ENCODE data around the gene POLD3.

The POLD3 gene, protein sequence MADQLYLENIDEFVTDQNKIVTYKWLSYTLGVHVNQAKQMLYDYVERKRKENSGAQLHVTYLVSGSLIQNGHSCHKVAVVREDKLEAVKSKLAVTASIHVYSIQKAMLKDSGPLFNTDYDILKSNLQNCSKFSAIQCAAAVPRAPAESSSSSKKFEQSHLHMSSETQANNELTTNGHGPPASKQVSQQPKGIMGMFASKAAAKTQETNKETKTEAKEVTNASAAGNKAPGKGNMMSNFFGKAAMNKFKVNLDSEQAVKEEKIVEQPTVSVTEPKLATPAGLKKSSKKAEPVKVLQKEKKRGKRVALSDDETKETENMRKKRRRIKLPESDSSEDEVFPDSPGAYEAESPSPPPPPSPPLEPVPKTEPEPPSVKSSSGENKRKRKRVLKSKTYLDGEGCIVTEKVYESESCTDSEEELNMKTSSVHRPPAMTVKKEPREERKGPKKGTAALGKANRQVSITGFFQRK

DNA sequence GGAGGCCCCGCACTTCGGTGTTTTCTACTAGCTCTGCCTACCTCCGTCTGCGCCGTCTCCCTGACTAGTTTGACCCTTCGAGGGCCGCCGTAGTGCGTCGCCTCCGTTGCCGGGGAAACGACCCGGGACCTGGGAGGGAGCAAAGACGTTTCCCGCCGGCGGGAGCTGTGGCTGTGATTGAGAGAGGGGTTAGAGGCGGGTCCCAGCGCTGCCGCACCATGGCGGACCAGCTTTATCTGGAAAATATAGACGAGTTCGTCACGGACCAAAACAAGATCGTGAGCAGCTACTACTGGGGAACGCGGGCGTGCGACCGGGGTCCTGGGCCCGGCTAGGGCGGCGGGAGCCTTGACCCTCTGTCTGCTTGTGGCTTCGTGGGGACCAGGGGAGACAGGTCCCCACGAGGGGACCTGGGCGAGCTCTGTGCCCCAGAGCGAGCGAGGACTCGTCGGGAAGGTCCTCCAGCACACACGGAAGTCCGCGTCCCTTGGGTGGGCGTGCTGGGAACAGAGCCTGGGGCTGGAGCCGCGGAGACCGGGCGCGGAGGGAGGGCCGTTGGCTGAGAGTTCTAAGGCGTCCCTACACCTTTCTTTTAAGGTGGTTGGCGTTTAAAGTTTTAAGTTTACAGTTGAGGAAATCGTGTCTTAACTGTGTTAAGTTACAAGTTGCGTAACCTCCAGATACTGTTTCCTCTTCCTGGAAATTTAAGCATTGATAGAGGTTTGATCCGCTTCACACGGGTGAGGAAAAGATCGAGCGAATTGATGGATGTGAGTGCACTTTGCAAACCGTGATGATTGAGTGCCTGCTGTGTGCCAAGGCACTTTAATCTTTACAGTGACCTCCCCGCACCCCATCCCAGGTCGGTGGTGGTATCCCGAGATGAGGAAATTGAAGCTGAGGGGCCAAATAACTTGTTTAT is at the start of gene POLD3:
Gene POLD3 (plus strand): TSS at position 142 of the 922 bp plus-strand sequence. CDS start 77 bp downstream, at position 219.
- TF ChIP-seq, protein P1, sequence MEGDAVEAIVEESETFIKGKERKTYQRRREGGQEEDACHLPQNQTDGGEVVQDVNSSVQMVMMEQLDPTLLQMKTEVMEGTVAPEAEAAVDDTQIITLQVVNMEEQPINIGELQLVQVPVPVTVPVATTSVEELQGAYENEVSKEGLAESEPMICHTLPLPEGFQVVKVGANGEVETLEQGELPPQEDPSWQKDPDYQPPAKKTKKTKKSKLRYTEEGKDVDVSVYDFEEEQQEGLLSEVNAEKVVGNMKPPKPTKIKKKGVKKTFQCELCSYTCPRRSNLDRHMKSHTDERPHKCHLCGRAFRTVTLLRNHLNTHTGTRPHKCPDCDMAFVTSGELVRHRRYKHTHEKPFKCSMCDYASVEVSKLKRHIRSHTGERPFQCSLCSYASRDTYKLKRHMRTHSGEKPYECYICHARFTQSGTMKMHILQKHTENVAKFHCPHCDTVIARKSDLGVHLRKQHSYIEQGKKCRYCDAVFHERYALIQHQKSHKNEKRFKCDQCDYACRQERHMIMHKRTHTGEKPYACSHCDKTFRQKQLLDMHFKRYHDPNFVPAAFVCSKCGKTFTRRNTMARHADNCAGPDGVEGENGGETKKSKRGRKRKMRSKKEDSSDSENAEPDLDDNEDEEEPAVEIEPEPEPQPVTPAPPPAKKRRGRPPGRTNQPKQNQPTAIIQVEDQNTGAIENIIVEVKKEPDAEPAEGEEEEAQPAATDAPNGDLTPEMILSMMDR (IDR thresholded peaks at IDR 0.05; ENCODE audit: control extremely low read depth, extremely low read depth, low read depth, missing control alignments) = no peak
- POLR2A ChIA-PET = interaction anchor here (1.5 kb wide), 1 partner anchor 100 kb away, joined by 4 read pairs; no protein-coding TSS in a partner anchor
- DNase-seq (ENCODE audit: extremely low spot score) = peak; percentile 92
- CTCF ChIA-PET = interaction anchor here (0.8 to 2.6 kb wide), 9 partner anchors 9 to 140 kb away, joined by 3 to 9 read pairs (median 5); no protein-coding TSS in a partner anchor

DNA sequence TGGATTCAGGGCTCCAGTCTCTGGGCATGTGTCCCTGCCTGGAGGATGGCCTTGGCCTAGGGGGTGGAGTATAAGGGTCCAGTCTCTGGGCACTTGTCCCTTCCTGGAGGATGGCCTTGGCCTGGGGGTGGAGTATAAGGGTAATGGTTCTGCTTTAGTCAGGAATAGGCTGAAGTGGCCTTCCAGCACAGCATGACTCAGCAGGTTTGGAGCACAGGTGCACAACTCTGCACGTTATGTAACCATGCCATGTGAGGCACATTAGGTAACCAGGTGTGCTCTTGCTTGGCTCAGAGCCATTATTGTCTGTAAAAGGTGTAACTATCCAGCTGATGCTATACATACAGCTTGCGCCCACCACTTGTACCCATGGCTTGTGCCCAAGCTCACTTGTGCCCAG is 48.4 kb upstream of the POLD3 start:
- TF ChIP-seq, protein P1 (IDR thresholded peaks at IDR 0.05; ENCODE audit: control extremely low read depth, extremely low read depth, low read depth, missing control alignments) = no peak
- POLR2A ChIA-PET = no interaction called here
- CTCF ChIA-PET = interaction anchor here (1.5 kb wide), 1 partner anchor 22 kb away, joined by 5 read pairs; no protein-coding TSS in a partner anchor
- DNase-seq (ENCODE audit: extremely low spot score) = no peak

DNA sequence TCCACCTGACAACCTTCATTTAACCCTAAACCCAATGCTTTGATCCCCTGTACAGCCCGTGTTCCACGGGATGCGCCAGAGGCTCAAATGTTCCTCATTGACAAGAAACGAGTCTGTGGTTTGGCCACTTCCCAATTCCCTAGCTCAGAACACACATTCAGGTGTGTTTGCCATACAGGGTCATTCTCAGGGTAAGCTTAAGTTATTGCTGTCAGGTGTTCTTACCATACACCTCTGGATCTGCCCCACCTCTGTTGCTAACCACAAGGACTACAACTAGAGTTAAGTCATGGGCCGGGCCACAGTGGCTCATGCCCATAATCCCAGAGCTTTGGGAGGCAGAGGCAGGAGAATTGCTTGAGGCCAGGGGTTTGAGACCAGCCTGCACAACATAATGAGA is 45.6 kb upstream of the POLD3 start:
- ChIA-PET POLR2A (no interaction called here), CTCF (interaction anchor here (1.2 kb wide), 1 partner anchor 23 kb away, joined by 4 read pairs; no protein-coding TSS in a partner anchor)
- TF ChIP-seq, protein P1 (IDR thresholded peaks at IDR 0.05; ENCODE audit: control extremely low read depth, extremely low read depth, low read depth, missing control alignments) = no peak
- DNase-seq (ENCODE audit: extremely low spot score) = no peak

DNA sequence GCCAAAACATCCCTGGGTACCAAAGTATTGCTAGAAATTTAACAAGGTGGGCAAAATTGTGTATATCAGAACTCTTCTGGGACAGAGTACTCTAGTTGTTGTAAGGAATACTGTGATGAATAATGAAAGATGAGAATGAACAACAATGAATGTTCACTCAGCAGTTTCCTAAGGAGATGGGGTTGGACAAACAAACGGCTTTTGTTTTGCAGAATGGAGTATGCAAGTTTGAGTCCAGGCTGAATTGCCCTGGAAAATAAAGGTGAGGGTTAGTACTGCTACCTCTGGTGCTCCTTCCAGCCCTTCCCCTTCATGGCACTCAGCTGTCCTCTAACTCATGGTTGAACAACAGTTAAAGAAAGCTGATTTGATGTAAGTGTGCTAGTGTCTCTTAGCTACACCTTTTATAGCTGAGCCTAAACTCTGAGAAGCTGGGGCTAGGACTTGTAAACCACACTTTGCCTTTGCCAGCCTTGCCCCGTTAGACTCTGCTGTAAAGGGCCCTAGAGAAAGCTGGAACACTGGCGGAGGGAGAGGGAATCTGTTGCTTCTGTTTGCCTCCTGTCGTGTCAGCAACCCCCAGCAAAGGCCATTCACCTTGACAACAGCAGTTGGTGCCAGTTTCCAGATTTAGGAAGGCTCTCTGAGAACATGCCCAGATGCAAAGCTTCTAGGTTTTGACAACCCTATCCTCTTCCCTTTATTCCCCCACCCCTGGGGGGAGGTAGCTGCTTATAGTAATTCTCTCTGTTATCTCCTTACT is 41.2 kb upstream of the POLD3 start:
- POLR2A ChIA-PET = no interaction called here
- TF ChIP-seq, protein P1 (IDR thresholded peaks at IDR 0.05; ENCODE audit: control extremely low read depth, extremely low read depth, low read depth, missing control alignments) = no peak
- CTCF ChIA-PET = interaction anchor here (1.1 to 1.4 kb wide), 3 partner anchors 20 to 125 kb away, joined by 3 read pairs; no protein-coding TSS in a partner anchor
- no peak for DNase-seq (ENCODE audit: extremely low spot score)

DNA sequence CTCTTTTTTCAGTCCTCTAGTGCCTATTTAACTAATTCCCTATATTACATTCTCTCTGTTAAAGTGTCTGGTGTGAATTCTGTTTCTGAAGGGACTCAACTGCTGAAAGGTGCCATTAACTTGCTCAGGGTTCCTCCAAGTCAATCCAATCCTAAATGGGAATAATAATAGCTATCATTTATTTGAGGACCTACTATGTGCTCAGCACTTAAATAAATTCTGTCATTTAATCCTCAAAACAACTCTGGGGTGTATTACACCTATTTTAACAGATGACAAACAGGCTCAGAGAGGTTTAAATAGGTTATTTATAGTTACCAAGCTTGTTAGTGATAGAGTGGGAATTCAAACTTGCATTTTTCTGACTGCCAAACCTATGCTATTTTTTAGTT is 40.6 kb upstream of the POLD3 start:
- no peak for DNase-seq (ENCODE audit: extremely low spot score)
- POLR2A ChIA-PET = no interaction called here
- TF ChIP-seq, protein P1 (IDR thresholded peaks at IDR 0.05; ENCODE audit: control extremely low read depth, extremely low read depth, low read depth, missing control alignments) = no peak
- CTCF ChIA-PET = interaction anchor here (1.4 kb wide), 1 partner anchor 99 kb away, joined by 3 read pairs; no protein-coding TSS in a partner anchor
